Posterior cingulate gyrus (tissue), 11 donors: ENCODE results near the gene KDM5B.

Experiments used
- DNase-seq, 10 donors: peaks; one replicate each; pipeline versions ENCODE4 v3.0.0 to v3.0.0-alpha.2; 2020 to 2021; ENCODE audit warnings: mixed read lengths in 3 of 10
- intact Hi-C: fragments of 100-400 bp; cut with DNase I; formaldehyde crosslinking; loops from one replicate; pipeline ENCODE4 v1.15.1; 2023

Gene KDM5B

DNA sequence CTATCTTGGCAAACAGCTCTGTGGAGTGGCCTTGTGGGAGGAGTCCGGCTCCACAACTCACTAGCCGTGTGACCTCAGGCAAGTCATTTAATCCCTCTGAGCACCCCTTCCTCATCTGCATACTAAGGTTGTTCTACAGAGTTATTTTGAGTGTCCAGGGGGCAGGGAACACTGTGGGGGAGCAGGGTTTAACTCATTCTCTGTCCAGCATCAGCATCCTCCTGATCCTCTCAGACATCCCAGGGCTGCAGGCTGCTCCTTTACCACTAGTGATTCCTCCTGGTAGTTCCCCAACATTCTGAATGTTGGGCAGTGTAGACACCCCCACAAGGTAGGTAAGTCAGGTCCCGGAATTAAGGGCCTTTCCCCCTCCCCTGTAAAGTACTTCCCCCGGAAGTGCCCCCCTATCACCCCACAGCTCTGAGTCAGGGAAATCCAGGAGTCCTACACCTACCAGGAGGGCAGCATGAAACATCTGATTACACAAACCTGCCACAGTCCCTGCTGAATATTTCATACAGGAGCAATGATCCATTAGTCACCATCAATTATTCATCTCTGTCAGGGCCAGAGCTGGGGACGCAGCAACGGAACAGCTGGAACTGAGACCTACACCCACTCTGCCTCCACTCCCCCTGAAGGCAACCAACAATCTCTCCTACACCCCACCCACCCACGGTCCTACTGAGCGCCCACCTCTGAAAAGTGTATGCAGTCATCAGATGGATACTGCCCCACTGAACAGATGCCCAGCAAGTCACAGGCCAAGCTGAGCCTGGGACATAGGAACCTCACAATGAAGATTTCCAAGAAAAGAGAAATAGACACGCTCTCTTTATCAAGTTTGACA lies 118.5 kb downstream of the KDM5B start:
- intact Hi-C loops: no loop called here
- DNase-seq: no peak

DNA sequence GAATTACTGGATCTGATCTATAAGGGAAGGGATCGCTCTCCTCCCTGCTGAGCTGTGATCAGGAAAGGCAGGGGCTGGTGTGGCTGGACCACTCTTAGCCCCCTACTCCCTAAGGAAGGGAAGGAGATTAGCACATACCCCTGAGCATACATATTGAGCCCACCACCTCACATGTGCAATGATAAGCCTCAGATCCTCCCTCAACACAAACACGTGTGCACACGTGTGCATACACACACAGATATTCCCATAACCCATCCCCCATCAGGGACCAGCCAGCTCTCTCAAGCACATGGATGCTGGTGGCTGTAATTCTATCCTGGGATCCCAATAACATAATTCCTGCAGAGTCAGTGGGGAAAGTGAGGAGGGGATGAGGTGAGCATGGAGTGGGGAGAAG lies 119.1 kb downstream of the KDM5B start:
- intact Hi-C loops: no loop called here
- no peak for DNase-seq

DNA sequence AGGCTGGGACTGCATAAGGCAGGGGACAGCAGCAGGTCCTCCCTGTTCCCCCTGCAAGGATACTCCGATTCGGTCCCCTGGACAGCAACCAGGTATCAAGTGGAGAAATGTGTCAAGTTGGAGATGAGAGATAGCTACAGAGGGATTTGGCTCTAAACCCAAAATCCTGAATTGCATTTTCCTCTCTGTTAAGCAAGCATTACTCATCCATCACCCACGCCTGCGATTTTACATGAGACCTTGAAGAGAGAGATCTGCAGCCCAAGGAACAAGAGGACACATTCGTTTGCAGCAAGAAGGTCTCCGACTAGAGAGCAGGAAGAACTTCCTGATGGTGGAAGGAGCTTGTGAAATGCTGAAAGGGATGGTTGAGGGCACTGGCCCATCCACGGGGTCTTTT lies 119.8 kb downstream of the KDM5B start:
- DNase-seq: peak in 3 of 10 donors; percentile 20 to 38 (median 20)
- intact Hi-C loops: no loop called here

DNA sequence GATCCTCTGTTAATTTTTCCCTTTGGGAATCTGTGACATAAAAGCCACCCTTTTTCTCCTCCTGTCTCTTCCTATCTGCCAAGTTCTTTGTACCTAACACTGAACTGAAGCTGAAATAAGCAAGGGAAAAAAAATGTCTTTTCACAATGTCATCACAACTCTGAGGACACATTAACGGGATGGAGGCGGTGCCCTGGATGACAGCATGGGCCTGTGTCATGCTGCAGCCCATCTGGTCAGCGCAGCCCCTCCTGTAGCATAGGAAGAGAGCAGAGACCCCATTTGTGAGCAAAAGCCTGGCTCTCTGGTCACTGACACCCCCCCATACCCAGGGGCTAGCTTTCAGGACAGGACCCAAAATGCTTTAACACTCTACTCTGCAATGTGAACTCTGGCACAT lies 120.4 kb downstream of the KDM5B start:
- DNase-seq: no peak
- intact Hi-C loops: no loop called here

DNA sequence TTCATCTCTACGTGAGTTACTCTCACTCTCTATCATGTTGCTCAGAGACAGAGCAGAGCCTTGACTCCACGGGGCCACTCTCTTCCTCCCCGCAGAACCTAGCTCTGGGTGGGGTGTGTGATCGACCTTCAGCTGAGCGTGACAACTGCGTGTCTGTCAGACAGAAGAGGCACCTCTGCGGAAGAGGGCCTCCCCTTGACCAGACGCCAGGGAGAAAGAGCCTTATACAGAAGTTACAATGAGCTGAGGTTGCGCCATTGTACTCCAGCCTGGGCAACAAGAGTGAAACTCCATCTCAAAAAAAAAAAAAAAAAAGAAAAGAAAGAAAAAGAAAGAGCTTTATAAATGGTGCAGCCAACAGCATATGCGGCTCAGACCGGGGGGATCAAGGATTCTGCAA lies 120.9 kb downstream of the KDM5B start:
- DNase-seq: no peak
- intact Hi-C loops: no loop called here

DNA sequence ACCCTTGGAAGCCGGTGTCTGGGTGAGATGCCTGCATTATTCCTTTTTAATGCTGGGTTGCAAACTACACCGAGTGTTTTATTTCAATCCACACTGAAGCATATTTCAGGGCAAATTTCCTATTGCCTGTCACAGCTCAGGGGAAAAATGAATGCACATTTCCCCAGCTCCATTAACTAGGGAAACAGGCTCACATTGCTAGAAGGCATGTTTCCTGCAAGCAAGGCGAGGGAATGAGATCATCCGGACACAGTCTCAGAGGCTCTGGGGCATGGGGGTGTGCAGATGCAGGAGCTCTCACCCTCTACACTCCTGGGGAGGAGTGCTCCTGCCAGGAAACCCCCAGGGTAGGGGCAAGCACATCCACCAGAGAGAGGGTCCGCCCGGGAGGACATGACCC lies 122.6 kb downstream of the KDM5B start:
- intact Hi-C loops: no loop called here
- no peak for DNase-seq

DNA sequence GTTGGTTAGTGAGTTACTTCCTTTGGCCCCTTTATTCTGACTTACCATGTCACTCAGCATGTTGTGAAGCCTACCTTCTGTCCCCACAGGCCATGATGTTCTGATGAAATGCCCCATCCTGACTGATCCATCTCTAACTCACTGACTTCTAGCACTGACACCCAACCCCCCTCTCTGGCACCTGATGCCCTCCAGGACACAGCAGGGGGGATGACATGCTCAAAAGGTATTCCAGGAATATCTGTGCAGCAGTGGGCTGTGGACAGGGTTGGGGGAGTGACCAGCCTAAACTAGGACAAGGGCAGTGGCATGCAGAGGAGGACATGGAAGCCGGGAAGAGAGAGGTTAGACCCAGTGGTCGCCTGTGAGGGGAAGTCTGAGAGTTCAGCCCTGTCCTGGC lies 123.5 kb downstream of the KDM5B start:
- intact Hi-C loops: no loop called here
- peak in 1 of 10 donors; percentile 0 for DNase-seq

DNA sequence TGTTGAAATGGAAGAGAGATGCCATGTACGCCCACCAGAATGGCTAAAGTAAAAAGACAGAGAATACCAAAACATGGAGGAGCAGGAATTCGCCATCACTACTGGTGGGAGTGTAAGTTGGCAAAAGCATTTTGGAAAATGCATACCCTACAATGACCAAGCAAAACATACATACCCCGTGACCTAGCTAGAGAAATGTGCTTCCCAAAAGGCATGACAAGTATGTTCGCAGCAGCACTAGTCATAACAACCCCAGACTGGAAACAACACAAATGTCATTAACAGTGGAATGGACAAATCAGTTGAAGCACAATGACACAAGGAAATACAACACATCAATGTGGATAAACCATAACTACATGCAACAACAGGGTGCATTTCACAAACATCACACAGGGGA lies 125.2 kb downstream of the KDM5B start:
- intact Hi-C loops: no loop called here
- DNase-seq: no peak

DNA sequence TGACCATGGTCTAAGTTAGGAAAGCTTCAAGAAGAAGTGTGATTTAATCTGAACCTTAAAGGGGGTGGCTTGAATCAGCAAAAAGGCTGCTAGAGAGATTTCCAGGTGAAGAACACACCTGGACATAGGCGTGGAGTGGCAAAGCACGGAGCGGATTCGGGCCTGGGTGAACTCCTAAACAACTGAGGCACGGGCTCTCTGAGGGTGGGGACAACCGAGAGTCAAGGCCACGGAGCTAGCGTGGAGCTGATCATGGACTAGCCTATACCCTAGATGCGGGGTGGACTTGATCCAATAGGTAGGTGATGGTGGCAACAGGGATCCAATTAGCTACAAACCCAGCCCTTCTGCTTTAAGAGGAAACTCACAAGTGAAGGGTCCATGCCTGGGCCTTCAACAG lies 125.7 kb downstream of the KDM5B start:
- intact Hi-C loops: no loop called here
- peak in 1 of 10 donors; percentile 31 for DNase-seq

DNA sequence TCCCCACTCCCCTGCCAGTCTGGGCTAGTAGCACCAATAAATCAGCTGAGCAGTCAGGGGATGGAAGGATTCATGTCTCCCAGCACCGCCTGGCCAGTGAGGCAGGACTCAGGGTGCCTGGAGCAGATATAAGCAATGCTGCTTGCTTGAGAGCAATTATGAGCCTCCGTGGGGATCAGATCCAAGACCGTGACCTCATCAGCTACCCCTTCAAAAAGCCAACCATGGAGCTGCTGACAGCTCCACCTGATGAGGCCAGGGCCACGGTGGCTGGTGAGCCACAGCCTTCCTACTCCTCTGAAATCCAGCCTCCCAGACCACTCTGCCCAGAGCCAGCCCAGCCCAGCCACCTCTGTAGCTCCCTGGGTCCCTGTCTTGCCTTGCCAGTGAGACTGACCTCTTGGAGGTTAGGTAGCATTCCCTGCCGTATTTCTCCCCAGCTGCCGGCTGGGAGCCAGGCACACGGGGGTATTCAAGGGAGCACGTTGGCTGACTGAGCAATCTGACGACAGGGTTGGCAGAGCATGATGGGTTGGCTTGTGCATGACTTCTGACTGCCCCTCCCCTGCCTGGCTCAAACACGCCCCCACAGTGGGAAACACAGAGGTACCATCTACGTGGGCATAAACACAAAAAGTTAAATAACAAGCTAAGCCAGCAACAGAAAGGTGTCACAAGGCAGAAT lies 126.3 kb downstream of the KDM5B start:
- DNase-seq: peak in 1 of 10 donors; percentile 25
- intact Hi-C loops: no loop called here

DNA sequence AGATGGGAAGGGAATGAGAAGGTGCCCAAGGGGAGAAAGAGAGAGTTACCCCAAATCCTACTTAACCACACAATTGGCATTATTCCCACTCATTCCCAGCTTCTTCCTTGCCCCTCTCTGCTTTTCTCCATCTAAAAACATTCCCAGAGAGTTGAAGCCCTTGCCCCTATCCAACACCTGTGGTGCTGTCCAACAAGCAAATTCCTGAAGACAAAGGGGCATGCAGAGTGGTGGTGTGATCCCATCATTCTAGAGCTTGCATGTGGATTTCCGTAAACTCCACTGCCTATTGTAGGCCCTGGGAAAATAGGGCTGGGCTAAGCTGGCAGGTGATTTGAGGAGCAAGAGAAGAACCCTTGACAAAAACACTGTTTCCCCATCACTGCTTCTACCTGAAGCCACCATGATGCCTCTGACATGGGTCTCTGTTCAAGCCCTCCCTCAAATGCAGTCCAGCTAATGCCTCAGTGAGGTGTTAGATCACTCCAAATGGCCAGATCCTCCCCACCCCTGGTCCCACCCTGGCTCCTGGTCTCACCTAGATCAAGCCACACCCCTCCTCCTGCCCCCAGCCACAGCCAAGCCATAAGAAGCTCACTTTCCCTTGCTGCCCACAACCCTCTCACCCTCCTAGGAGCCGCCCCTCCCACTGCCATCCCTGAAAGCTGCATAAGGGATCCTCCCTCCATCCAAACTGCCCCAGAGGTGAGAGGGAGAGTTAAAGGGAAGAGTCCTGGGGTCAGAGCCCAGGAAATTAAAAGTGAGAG lies 127.5 kb downstream of the KDM5B start:
- DNase-seq: peak in 1 of 10 donors; percentile 27
- intact Hi-C loops: no loop called here

DNA sequence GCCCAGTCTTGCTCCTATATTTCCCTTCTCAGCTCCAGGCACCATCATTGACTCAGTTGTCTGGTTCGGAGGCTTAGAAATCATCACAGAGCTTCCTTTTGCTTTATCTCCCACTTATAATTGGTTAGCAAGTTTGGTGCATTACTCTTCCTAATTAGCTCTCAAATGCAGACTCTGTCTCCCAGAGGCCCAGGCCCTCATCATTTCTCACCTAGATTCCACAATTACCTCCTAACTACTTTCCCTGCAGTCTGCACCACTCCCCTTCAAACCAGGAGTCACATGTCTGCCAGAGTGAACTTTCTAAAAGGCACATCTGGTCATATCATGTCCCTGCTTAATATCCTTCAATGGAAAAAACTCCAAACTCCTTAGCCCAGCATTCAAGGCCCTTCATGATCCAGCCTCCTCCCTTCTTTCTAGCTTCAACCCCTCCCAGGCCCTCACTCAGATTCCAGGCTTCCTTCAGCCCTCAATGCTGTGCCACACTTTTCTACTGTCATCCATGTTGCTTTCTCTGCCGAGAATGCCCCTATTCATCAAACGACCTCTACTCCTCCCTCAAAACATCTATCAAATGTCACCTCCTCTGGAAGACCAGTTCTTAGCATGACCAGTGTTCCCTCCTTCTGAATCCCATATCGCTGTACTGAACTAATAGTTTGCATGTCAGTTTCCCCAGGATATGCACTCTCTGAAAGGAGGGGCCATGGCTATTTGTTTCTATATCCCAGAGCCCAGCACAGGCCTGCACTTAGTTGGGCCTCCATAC lies 128.6 kb downstream of the KDM5B start:
- intact Hi-C loops: no loop called here

DNA sequence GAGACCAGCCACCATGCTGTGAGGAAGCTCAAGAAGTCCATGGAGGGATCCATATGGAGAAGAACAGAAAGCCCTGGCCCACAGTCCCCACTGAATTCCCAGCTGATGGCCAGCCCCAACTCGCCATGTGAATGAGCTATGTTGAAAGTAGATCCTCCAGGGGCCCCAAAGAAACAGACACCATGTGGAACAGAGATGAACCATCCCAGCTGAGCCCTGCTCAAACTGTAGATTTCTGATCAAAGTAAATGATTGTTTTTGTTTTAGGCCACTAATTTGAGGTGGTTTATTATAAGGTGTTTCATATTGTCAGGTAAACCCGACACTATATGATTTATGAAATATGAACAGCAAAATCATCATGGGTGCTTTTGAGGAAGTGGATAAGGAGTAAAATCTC lies 130.8 kb downstream of the KDM5B start:
- intact Hi-C loops: no loop called here
- no peak for DNase-seq

More for the DNA sequence above, 128.6 kb downstream of the KDM5B start:
- DNase-seq: no peak
